MM.1S (cell line): ENCODE data around the gene ARHGAP31.

Experiments
- DNase-seq: peaks from one replicate; pipeline ENCODE4 v3.0.0-alpha.2; 2015
- H2AFZ ChIP-seq: fragments of 300-600 bp; sonication (generic); 2 replicates; pipeline ENCODE4 v1.6.0; 2016; ENCODE audit warnings: antibody characterized with exemption, low read length
- H3F3A ChIP-seq: fragments of 300-600 bp; sonication (generic); 2 replicates; pipeline ENCODE4 v1.6.1; 2016; ENCODE audit warnings: mild to moderate bottlenecking, antibody characterized with exemption, low read length, moderate library complexity, mixed read lengths; ENCODE audit not compliant: insufficient read depth
- H3K27ac ChIP-seq: fragments of 300-600 bp; sonication (generic); 2 replicates; pipeline ENCODE4 v1.5.1; 2016; ENCODE audit warnings: mild to moderate bottlenecking, low read length
- H3K27me3 ChIP-seq: fragments of 300-600 bp; sonication (generic); replicated peaks from 2 replicates; pipeline ENCODE4 v1.6.0; 2016; ENCODE audit warnings: low read length; ENCODE audit not compliant: insufficient read depth
- H3K36me3 ChIP-seq: fragments of 300-600 bp; sonication (generic); replicated peaks from 2 replicates; pipeline ENCODE4 v1.6.1; 2016; ENCODE audit warnings: mild to moderate bottlenecking, low read length, mixed read lengths; ENCODE audit not compliant: insufficient read depth
- H3K4me1 ChIP-seq: fragments of 300-600 bp; sonication (generic); 2 replicates; pipeline ENCODE4 v1.6.1; 2016; ENCODE audit warnings: low read length, mixed read lengths
- H3K4me2 ChIP-seq: fragments of 300-600 bp; sonication (generic); 2 replicates; pipeline ENCODE4 v1.6.0; 2016; ENCODE audit warnings: low read depth, low read length
- H3K4me3 ChIP-seq: fragments of 300-600 bp; sonication (generic); 2 replicates; pipeline ENCODE4 v1.5.1; 2016; ENCODE audit warnings: low read length, mixed read lengths
- H3K79me2 ChIP-seq: fragments of 300-600 bp; sonication (generic); 2 replicates; pipeline ENCODE4 v1.6.1; 2016; ENCODE audit warnings: mixed run types, low read length, mixed read lengths
- H3K9ac ChIP-seq: fragments of 300-600 bp; sonication (generic); 2 replicates; pipeline ENCODE4 v1.6.1; 2016; ENCODE audit warnings: low read length, mixed read lengths
- H3K9me2 ChIP-seq: fragments of 300-600 bp; sonication (generic); replicated peaks from 2 replicates; pipeline ENCODE4 v1.6.1; 2016; ENCODE audit warnings: mild to moderate bottlenecking, low read length, mixed read lengths; ENCODE audit not compliant: insufficient read depth
- H3K9me3 ChIP-seq: fragments of 300-600 bp; sonication (generic); replicated peaks from 2 replicates; pipeline ENCODE4 v1.6.1; 2016; ENCODE audit warnings: mild to moderate bottlenecking, low read length, mixed read lengths; ENCODE audit not compliant: insufficient read depth
- H4K20me1 ChIP-seq: fragments of 300-600 bp; sonication (generic); 2 replicates; pipeline ENCODE4 v1.6.1; 2016; ENCODE audit warnings: mild to moderate bottlenecking, low read length, moderate library complexity, mixed read lengths; ENCODE audit not compliant: insufficient read depth
- CTCF ChIP-seq: fragments of 300-600 bp; sonication (generic); IDR thresholded peaks from 2 replicates; pipeline ENCODE4 v1.5.1; 2016; ENCODE audit warnings: antibody characterized with exemption, low read length, mixed read lengths
- EZH2 ChIP-seq: fragments of 300-600 bp; sonication (generic); optimal IDR thresholded peaks from 2 replicates; pipeline ENCODE3; 2017; ENCODE audit warnings: low read depth, mild to moderate bottlenecking, antibody characterized with exemption, low read length, mixed read lengths
- EZH2phosphoT487 ChIP-seq: fragments of 300-600 bp; sonication (generic); IDR thresholded peaks from 2 replicates; pipeline ENCODE4 v1.6.1; 2018; ENCODE audit warnings: antibody characterized with exemption, low read length

Gene ARHGAP31

GRCh38 chr3:119338754-119339153 is 44.6 kb downstream of the ARHGAP31 start:
- H3K79me2 ChIP-seq, result no peaks in the 10 kb centered on the region
- no peak overlapping the region for H3K4me3 ChIP-seq
- no peak for DNase-seq

GRCh38 chr3:119340014-119340413 is 45.8 kb downstream of the ARHGAP31 start:
- H3K9ac ChIP-seq, result no peak overlapping the region
- H3K9me2 ChIP-seq, result no peaks in the 10 kb centered on the region
- H3K9me3 ChIP-seq, result no peaks in the 10 kb centered on the region
- H3F3A ChIP-seq, result no peaks in the 10 kb centered on the region
- H3K4me2 ChIP-seq, result no peak overlapping the region
- no peak overlapping the region for H2AFZ ChIP-seq
- H3K79me2 ChIP-seq, result no peaks in the 10 kb centered on the region
- H3K27ac ChIP-seq, result no peak overlapping the region
- no peak overlapping the region for H3K4me3 ChIP-seq
- peaks cover 7% of the 10 kb centered on the region; the same call in 1 of the 2 replicates for H3K4me1 ChIP-seq
- no peaks in the 10 kb centered on the region for H4K20me1 ChIP-seq
- TF ChIP-seq EZH2 (no peak), CTCF (no peak), EZH2phosphoT487 (no peak)
- no peaks in the 10 kb centered on the region for H3K27me3 ChIP-seq
- no peaks in the 10 kb centered on the region for H3K36me3 ChIP-seq
- DNase-seq, result no peak

More at GRCh38 chr3:119338754-119339153, 44.6 kb downstream of the ARHGAP31 start:
- no peak for TF ChIP-seq EZH2phosphoT487
- TF ChIP-seq CTCF, result no peak
- TF ChIP-seq EZH2, result no peak
- peaks cover 7% of the 10 kb centered on the region; the same call in 1 of the 2 replicates for H3K4me1 ChIP-seq
- H3K9me3 ChIP-seq, result no peaks in the 10 kb centered on the region
- no peak overlapping the region for H3K27ac ChIP-seq
- H3K4me2 ChIP-seq, result no peak overlapping the region
- H3K9me2 ChIP-seq, result no peaks in the 10 kb centered on the region
- no peaks in the 10 kb centered on the region for H3K36me3 ChIP-seq
- H2AFZ ChIP-seq, result no peak overlapping the region
- H3K9ac ChIP-seq, result no peak overlapping the region
- no peaks in the 10 kb centered on the region for H4K20me1 ChIP-seq
- no peaks in the 10 kb centered on the region for H3K27me3 ChIP-seq
- H3F3A ChIP-seq, result no peaks in the 10 kb centered on the region

- H3K36me3 ChIP-seq, result no peaks in the 10 kb centered on the region
- H3K9me3 ChIP-seq, result no peaks in the 10 kb centered on the region
- no peaks in the 10 kb centered on the region for H3K79me2 ChIP-seq
- H3K4me1 ChIP-seq, result peaks cover 7% of the 10 kb centered on the region; the same call in 1 of the 2 replicates
- DNase-seq, result no peak
- no peak overlapping the region for H3K9ac ChIP-seq
- no peak overlapping the region for H3K27ac ChIP-seq
- H3K4me2 ChIP-seq, result no peak overlapping the region
- H3F3A ChIP-seq, result no peaks in the 10 kb centered on the region
- no peak overlapping the region for H3K4me3 ChIP-seq
- no peaks in the 10 kb centered on the region for H3K27me3 ChIP-seq
- H4K20me1 ChIP-seq, result no peaks in the 10 kb centered on the region
- no peaks in the 10 kb centered on the region for H3K9me2 ChIP-seq
- no peak overlapping the region for H2AFZ ChIP-seq
- TF ChIP-seq EZH2phosphoT487, result no peak
- no peak for TF ChIP-seq EZH2
- TF ChIP-seq CTCF, result no peak
Measured at GRCh38 chr3:119340446-119340845, 46.3 kb downstream of the ARHGAP31 start.
